Esophagus muscularis mucosa (tissue), 4 donors: Measurements from ENCODE around the gene GPC6. TPM values are rescaled to one million over a fixed set of nuclear protein-coding genes. Genes with fewer than 3 reads are reported as not detected.
A peak's percentile ranks its signal among the peaks of the same experiment; 100 is the strongest.

Source experiments
- DNase-seq: peaks from one replicate; pipeline ENCODE4 v3.0.0-alpha.2; 2017; ENCODE audit errors: extremely low spot score
- H3K27ac ChIP-seq, 4 donors: fragments of 200-600 bp; sonication (generic); replicated peaks in 1 of 4; 1 replicate in 3 of 4; 2 replicates in 1 of 4; pipeline ENCODE4 v1.5.1; 2016 to 2019; ENCODE audit warnings: mild to moderate bottlenecking in 1 of 4
- H3K27me3 ChIP-seq, 4 donors: fragments of 200-600 bp; sonication (generic); one replicate each; pipeline versions ENCODE4 v1.5.1 to v1.6.0; 2016 to 2019
- H3K36me3 ChIP-seq, 4 donors: fragments of 200-600 bp; sonication (generic); one replicate each; pipeline ENCODE4 v1.5.1; 2016 to 2019
- H3K4me1 ChIP-seq, 4 donors: fragments of 200-600 bp; sonication (generic); one replicate each; pipeline ENCODE4 v1.5.1; 2016 to 2019
- H3K4me3 ChIP-seq, 4 donors: fragments of 200-600 bp; sonication (generic); 1 replicate in 2 of 4; 2 replicates in 2 of 4; pipeline ENCODE4 v1.5.1; 2016 to 2019; ENCODE audit warnings: mild to moderate bottlenecking in 4 of 4, moderate library complexity in 1 of 4
- H3K9me3 ChIP-seq, 4 donors: fragments of 200-600 bp; sonication (generic); 1 replicate in 3 of 4; 2 replicates in 1 of 4; pipeline ENCODE4 v1.5.1; 2016 to 2019
- EP300 ChIP-seq: sonication (generic); formaldehyde crosslinking; IDR thresholded peaks from one replicate; pipeline ENCODE4 v1.6.1; 2017; ENCODE audit warnings: antibody characterized with exemption
- POLR2A ChIP-seq: fragments of 450-650 bp; IDR thresholded peaks from one replicate; pipeline ENCODE4 v1.6.1; 2017; ENCODE audit warnings: antibody characterized with exemption, moderate library complexity, mild to moderate bottlenecking, low read depth
- POLR2AphosphoS5 ChIP-seq, 2 donors: sonication (generic); formaldehyde crosslinking; IDR thresholded peaks; one replicate each; pipeline ENCODE4 v1.6.1; 2017; ENCODE audit warnings: antibody characterized with exemption in 2 of 2
- WGBS: methylation state at CpG from one replicate; pipeline ENCODE4 v1.1.5; 2018; 5-methylcytosine and 5-hydroxymethylcytosine counted together
- intact Hi-C: fragments of 100-400 bp; cut with DNase I; formaldehyde crosslinking; loops from one replicate; pipeline ENCODE4 v1.15.1; 2023
- total RNA-seq, 4 donors: library from RNA; depleted of rRNA; stranded (reverse); fragments of >200 nt; gene quantifications; one replicate each; pipeline versions ENCODE4 v1.1.0 to v1.2.1, GENCODE V29; 2016
- TF ChIP-seq, protein P1 (sequence below), 3 experiments: fragments of 200-600 bp in 2 of 3; fragments of 450-650 bp in 1 of 3; sonication (generic) in 2 of 3; IDR thresholded peaks; one replicate each; pipeline ENCODE4 v1.5.1; 2017 to 2019; ENCODE audit warnings: antibody characterized with exemption in 3 of 3, mild to moderate bottlenecking in 2 of 3, moderate library complexity in 1 of 3

Gene GPC6
- total RNA-seq, 4 donors from 2014 or later = 6.5 to 17.2 (median 13.5) TPM

DNA sequence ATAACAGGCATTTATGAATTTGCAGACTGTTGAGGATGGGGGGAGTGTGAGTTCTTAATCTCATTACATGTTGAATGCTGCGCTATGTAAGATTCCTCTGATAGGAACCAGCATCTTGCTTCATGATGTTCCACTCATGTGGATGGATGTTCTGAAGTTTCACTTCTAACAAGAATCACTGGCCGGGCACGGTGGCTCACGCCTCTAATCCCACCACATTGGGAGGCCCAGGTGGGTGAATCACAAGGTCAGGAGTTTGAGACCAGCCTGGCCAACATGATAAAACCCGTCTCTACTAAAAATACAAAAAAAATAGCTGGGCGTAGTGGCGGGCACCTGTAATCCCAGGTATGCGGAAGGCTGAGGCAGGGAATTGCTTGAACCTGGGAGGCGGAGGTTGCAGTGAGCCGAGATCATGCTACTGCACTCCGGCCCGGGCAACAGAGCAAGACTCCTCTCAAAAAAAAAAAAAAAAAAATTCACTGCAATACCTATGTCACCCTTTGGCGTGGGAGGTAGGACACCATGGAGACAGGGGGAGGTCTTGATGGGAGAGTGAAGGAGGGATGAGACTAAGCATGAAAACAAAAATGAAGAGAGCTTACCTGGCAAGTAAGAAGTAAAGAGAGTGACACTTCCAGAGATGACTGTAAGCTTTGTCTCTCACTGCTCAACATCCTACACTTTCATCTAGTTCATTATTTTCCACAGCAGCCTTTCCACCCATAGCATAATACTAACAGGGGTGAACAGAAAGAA, 1119.8 kb downstream of the GPC6 start:
- DNase-seq = no peak
- TF ChIP-seq POLR2AphosphoS5 (IDR thresholded peaks at IDR 0.05) (no peak), EP300 (no peak), POLR2A (no peak)
- TF ChIP-seq, protein P1, sequence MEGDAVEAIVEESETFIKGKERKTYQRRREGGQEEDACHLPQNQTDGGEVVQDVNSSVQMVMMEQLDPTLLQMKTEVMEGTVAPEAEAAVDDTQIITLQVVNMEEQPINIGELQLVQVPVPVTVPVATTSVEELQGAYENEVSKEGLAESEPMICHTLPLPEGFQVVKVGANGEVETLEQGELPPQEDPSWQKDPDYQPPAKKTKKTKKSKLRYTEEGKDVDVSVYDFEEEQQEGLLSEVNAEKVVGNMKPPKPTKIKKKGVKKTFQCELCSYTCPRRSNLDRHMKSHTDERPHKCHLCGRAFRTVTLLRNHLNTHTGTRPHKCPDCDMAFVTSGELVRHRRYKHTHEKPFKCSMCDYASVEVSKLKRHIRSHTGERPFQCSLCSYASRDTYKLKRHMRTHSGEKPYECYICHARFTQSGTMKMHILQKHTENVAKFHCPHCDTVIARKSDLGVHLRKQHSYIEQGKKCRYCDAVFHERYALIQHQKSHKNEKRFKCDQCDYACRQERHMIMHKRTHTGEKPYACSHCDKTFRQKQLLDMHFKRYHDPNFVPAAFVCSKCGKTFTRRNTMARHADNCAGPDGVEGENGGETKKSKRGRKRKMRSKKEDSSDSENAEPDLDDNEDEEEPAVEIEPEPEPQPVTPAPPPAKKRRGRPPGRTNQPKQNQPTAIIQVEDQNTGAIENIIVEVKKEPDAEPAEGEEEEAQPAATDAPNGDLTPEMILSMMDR (IDR thresholded peaks at IDR 0.05) = no peak
- Histone ChIP-seq H3K36me3 (no peaks in the 10 kb centered on the region), H3K9me3 (no peaks in the 10 kb centered on the region), H3K4me1 (peaks cover 7 to 32% (median 24%) of the 10 kb centered on the region in 4 donors), H3K27me3 (no peaks in the 10 kb centered on the region), H3K4me3 (no peak overlapping the region), H3K27ac (no peak overlapping the region)
- 97% methylated on average over 13 of the region's 13 CpGs for WGBS
- intact Hi-C loops = no loop called here

- 84% methylated on average over 5 of the region's 5 CpGs for WGBS
- H3K27me3 ChIP-seq = no peaks in the 10 kb centered on the region
- peak; percentile 14 for DNase-seq
- intact Hi-C loops = no loop called here
- H3K27ac ChIP-seq = no peak overlapping the region
- H3K36me3 ChIP-seq = no peaks in the 10 kb centered on the region
- TF ChIP-seq, protein P1 (IDR thresholded peaks at IDR 0.05) = no peak
- no peak for TF ChIP-seq POLR2AphosphoS5 (IDR thresholded peaks at IDR 0.05)
- TF ChIP-seq EP300 = no peak
- no peak for TF ChIP-seq POLR2A
- H3K9me3 ChIP-seq = no peaks in the 10 kb centered on the region
- H3K4me1 ChIP-seq = no peaks in the 10 kb centered on the region
- H3K4me3 ChIP-seq = no peak overlapping the region
Measured at GRCh38 chr13:94351292-94351990, 1124.8 kb downstream of the GPC6 start.

GRCh38 chr13:94352057-94352456, 1125.5 kb downstream of the GPC6 start:
- Histone ChIP-seq H3K27me3 (no peaks in the 10 kb centered on the region), H3K27ac (no peak overlapping the region), H3K4me3 (no peak overlapping the region), H3K9me3 (no peaks in the 10 kb centered on the region), H3K4me1 (no peaks in the 10 kb centered on the region), H3K36me3 (no peaks in the 10 kb centered on the region)
- WGBS = 93% methylated on average over 3 of the region's 3 CpGs
- peak; percentile 53 for DNase-seq
- TF ChIP-seq POLR2A = no peak
- TF ChIP-seq EP300 = no peak
- TF ChIP-seq POLR2AphosphoS5 (IDR thresholded peaks at IDR 0.05) = no peak
- TF ChIP-seq, protein P1 (IDR thresholded peaks at IDR 0.05) = no peak
- intact Hi-C loops = no loop called here

- Histone ChIP-seq H3K27me3 (no peaks in the 10 kb centered on the region), H3K36me3 (no peaks in the 10 kb centered on the region), H3K27ac (no peak overlapping the region), H3K4me3 (no peak overlapping the region), H3K9me3 (no peaks in the 10 kb centered on the region), H3K4me1 (no peaks in the 10 kb centered on the region)
- WGBS = 95% methylated on average over 8 of the region's 8 CpGs
- peak; percentile 37 for DNase-seq
- no peak for TF ChIP-seq POLR2A
- TF ChIP-seq POLR2AphosphoS5 (IDR thresholded peaks at IDR 0.05) = no peak
- TF ChIP-seq EP300 = no peak
- TF ChIP-seq, protein P1 (IDR thresholded peaks at IDR 0.05) = no peak
- intact Hi-C loops = no loop called here
Measured at GRCh38 chr13:94353167-94353710, 1126.6 kb downstream of the GPC6 start.
